GM12865 (cell line): ENCODE results near the gene ARSJ.
"Not testable (repeated sequence)": the region's sequence is repeated elsewhere in the genome, so short reads cannot be mapped to it uniquely, and the experiment has no call there.

Experiments
- DNase-seq: peaks from one replicate; pipeline ENCODE4 v3.0.0; 2010; ENCODE audit warnings: low read depth
- H3K4me3 ChIP-seq: 2 replicates; pipeline ENCODE4 v1.5.1; 2011; ENCODE audit warnings: mild to moderate bottlenecking, low read depth, low read length, control low read depth
- CTCF ChIP-seq: IDR thresholded peaks from 2 replicates; pipeline ENCODE4 v1.5.1; 2011; ENCODE audit warnings: low read length, control low read depth, low read depth, inconsistent platforms; ENCODE audit not compliant: insufficient read depth; ENCODE audit errors: missing control alignments

ARSJ gene

DNA sequence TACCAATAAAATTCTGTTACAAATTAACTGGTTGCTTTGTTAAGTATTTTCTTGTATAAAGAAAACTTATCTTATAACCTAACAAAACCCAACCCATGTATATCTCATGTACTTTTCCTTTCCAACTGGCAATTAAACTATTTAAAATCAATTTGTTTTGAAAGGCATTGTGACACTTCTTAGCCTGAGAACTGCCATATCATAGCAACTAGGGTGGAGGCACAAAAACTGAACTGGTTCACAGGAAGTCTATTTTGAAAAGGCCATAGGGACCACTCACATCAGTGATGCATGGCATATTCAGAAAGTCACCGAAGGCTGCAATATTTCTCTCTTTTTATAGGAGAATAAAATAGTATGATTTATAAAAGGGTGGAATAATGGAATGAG lies 40.5 kb upstream of the ARSJ start:
- DNase-seq: no peak
- no peak overlapping the region for H3K4me3 ChIP-seq
- TF ChIP-seq CTCF: no peak

DNA sequence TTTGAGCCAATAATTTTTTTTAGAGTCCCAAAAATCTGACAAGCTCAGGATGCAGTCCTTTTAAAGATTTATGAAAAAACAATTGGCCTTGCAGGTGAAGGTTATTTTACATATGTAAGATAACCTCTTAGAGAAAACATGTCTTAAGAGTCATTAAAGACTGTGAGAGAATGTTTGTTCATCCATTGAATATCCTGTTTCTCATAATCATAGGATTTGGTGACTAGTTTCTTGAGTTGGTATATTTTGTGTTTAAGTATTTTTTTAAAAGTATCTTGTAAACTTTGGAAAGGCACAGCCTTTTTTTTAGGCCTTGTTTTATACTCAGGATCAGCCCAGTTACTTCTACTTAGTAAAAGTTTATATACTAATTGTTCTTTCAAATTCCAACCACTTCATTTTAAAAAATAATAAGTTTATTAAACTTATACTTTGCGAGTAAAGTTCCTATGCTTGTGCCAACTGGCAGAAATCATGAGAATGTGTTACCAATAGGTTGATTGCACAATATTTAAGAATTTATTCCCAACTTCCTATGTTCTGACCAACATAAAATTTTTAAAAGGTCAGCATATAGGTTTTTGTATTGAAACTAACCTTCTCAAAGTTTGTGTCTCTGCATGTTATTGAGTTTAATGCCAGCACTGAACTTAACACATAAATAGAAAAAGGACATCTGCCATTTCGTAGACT lies 40.0 kb upstream of the ARSJ start:
- no peak for DNase-seq
- no peak for TF ChIP-seq CTCF
- no peak overlapping the region for H3K4me3 ChIP-seq

DNA sequence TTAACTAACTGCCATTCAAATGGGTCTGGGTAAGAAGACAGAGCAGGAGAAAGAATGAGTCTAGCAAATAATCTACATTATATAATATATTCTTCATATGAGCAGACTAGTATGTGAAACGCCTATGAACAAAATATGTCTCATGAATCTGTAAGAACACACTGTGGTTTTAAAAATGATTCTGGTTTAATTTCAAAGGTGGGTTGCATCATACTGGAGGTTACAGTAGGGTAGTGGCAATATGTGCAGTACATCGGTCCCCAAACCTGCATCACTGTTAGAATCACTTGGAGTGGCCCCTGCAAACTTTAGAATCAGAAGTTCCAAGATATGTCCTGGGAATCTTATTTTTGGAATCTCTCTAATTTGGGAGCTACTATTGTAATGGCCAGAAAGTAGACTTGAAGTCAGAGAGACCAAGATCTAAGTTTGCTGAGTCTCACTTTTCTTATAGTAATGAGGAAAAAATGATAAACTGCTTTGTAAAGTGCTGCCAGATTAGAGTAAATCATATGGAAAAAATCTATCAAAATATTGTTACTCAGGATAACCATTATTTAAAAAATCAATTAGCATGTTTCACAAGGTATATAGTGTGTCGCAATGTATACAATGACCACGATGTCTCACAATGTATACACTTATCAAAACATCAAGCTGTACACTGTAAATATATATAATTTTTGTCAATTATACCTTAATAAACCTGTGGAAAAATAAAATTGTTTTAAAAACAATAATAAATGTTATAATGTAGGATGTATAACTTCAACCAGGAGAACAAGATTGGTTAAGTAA lies 37.9 kb upstream of the ARSJ start:
- no peak for DNase-seq
- TF ChIP-seq CTCF: no peak
- no peak overlapping the region for H3K4me3 ChIP-seq

DNA sequence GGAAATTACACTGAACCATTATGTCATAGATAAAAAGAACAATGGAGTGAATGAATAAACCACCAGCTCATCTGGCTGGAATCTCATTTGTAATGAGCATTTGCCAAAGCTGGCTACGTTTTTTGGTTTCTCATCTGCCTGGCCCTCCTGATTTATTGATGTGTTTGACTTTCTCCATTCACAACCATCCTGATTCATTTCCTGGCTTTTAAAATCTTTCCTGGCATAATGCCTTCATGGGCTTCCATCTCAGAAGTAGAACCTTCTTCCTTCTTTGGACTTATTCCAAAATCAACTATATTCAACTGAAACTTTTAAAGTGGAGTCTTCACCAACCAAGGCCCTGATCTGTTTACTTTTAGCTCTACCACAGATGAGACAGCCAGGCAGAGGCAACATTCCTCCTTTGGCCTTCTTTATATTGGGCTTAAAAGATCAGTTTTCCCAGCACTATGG lies 36.0 kb upstream of the ARSJ start:
- no peak overlapping the region for H3K4me3 ChIP-seq
- DNase-seq: no peak
- no peak for TF ChIP-seq CTCF

- not testable (repeated sequence) for DNase-seq
Observed at GRCh38 chr4:114013201-114013600, 33.8 kb upstream of the ARSJ start.

DNA sequence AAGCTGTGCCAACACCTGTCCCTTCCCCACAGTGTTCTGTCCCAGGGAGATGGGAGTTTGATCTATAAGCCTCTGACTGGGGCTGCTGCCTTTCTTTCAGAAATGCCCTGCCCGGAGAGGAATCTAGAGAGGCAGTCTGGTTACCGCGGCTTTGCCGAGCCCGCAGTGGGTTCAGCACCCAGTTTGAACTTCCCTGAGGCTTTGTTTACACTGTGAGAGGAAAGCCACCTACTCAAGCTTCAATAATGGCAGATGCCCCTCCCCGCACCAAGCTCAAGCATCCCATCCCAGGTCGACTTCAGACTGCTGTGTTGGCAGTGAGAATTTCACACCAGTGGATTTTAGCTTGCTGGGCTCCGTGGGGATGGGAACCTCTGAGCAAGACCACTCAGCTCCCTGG lies 33.3 kb upstream of the ARSJ start:
- TF ChIP-seq CTCF: no peak
- DNase-seq: no peak
- no peak overlapping the region for H3K4me3 ChIP-seq

More at GRCh38 chr4:114013201-114013600, 33.8 kb upstream of the ARSJ start:
- H3K4me3 ChIP-seq: not testable (repeated sequence)

DNA sequence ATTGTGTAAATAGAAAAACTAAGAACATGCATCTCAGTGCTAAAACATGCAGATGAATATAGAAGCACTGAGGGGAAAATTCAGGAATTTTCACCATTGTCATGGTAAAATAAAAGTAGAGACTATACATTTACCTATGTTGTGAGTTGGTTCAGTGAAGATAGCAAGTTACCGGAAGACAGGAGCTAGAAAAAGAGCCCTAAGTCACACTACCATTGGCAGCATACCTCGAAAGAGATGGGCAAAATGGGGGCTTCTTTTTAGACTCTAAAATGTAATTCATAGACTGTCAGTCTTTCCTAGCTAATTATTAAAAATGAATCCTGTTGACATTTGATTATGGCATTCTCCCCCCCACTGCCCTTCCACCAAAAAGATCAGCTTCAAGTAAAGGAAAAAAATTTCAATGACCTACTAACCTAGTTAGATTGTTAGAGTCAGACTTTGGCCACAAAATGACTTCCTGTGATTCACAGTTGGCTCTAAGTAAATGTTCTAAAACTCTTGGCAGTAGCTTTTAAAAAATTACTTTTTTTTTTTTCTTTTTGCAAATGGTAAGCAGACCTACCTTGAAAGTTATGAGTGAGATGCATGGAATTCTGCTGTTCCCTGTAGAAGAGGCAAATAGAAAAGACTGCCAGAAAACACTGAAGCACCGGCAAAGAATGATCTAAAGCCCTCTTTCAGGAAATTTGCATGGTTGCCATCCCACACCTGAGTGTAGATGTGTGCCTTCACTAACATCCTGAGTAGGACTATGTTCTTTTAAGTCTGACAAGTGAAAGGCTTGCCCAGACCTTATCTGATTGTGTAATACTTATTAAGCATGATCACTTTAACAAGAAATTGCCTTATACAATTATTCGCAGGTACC lies 26.4 kb upstream of the ARSJ start:
- H3K4me3 ChIP-seq: no peak overlapping the region
- DNase-seq: no peak
- TF ChIP-seq CTCF: no peak

GRCh38 chr4:114004483-114005226 lies 25.2 kb upstream of the ARSJ start:
- DNase-seq, H3K4me3 ChIP-seq: not testable (repeated sequence)
